Left colon (tissue), 2 donors: ENCODE measurements around the gene LGR6. TPM values are rescaled to one million over a fixed set of nuclear protein-coding genes. Genes with fewer than 3 reads are reported as not detected.
"Not testable (repeated sequence)": the region's sequence is repeated elsewhere in the genome, so short reads cannot be mapped to it uniquely, and the experiment has no call there.

Experiments used
- ATAC-seq: fragments of 200-7000 bp; cut with Tn5 transposase; one replicate; pipeline ENCODE4 v1.9.1; 2020; ENCODE audit warnings: mild to moderate bottlenecking, moderate library complexity
- DNase-seq, 2 donors: peaks; one replicate each; pipeline ENCODE4 v3.0.0-alpha.2; 2020
- intact Hi-C, 2 donors: fragments of 100-400 bp; cut with DNase I in 1 of 2; cut with micrococcal nuclease in 1 of 2; formaldehyde crosslinking; loops; one replicate each; pipeline versions ENCODE4 v1.11.2 to v1.14.0; 2022; cut with DNase I, micrococcal nuclease
- long read RNA-seq: library from polyadenylated mRNA; unstranded; transcript quantifications from one replicate; pipeline ENCODE4 v2.0.0, GENCODE V29; 2021
- total RNA-seq, 2 donors: library from RNA; stranded (reverse); fragmentation: NEBNext Ultra II Directional; extraction: Animal tissue kit (Norgen Biotek cat#: 25700); gene quantifications; one replicate each; pipeline ENCODE4 v1.2.1, GENCODE V29; 2021
- donor health status: DM: no; HTN: no; CAD: no.
- donor health status: DM: yes; HTN: yes; CAD: no.

The LGR6 gene
- total RNA-seq = 1 to 10 TPM; 1.1 to 1.9 TPM
- long read RNA-seq, partial matches to known transcripts = 0 of 1 reads
- long read RNA-seq, other reads (novel, unspliced or antisense) = 0 of 1 reads

DNA sequence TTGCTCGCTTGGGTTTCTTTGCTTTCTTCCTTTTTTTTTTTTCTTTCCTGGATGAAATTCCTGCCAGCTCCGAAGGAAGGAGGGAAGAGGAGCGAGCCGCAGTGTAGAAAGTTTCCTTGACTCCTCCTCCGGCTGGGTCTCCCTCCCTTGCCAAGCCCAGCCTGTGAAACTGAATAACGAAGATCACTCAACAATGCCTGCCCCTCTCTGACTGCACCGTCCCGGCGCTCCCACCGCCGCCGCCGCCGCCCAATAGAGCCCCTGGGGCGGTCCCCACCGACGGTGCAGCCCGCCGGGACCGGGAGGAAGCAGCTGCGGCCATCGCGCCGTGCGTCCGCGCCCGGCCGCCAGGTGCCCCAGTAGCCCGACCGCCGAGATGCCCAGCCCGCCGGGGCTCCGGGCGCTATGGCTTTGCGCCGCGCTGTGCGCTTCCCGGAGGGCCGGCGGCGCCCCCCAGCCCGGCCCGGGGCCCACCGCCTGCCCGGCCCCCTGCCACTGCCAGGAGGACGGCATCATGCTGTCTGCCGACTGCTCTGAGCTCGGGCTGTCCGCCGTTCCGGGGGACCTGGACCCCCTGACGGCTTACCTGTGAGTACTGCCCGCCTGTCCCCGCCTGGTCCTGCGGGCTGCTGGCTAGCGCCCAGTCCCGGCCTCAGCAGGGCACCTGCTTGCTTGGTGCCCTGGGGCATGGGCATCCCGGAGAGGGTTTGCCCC lies at the start of gene LGR6:
TSS of gene LGR6 (plus strand) at position 186 of the 714 bp plus-strand sequence. CDS start at position 377, 191 bp downstream.
- intact Hi-C loops = loop anchor here in 1 of 2 donors (5.0 kb wide), 1 partner anchor 119 kb away; no protein-coding TSS in a partner anchor
- ATAC-seq = peak; percentile 51
- DNase-seq = peak in 1 of 2 donors; percentile 39

- DNase-seq (peak; percentile 73 to 87), ATAC-seq (peak; percentile 83)
- intact Hi-C loops = no loop called here
Measured at GRCh38 chr1:202144402-202145067, 49.1 kb upstream of the LGR6 start, which contains the start of gene ARL8A. ARL8A (minus strand) TSS chr1:202144737; CDS start chr1:202144572, 165 bp downstream.

DNA sequence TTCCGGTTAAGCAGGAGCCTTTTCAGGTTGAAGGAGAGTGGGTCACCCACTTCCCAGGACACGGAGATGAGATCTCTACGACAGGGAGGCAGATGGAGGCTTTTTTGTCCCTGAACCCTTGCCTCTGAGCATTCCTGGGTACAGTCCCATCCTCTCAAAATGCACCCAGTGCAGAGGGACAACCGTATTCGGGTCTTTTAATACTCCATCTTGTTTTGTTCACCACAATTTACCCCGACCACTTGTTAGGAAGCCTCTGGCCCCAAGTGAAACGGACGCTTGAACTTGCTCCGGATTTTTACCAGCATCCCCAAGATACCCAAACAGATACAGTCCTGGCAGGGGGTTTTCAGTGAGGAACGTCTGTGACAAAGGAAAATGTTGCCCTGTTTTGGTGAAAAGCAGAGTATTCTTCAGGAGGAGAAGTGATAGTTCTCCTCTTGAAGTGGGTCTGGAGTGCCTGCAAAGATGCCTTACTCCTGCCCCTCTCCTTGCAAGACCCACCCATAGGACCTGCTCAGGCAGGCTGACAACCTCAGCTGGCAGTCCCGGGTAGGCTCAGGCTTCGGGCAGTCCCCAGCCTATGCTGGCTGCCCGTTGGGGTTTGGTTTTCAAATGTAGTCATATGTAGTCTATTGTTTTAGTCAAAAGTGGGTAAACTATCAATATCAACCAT lies 48.4 kb upstream of the LGR6 start:
- ATAC-seq (no peak), DNase-seq (no peak)
- intact Hi-C loops = no loop called here

- ATAC-seq, DNase-seq, intact Hi-C loops: not testable (repeated sequence)
Measured at GRCh38 chr1:202145744-202146140, 47.9 kb upstream of the LGR6 start.

- intact Hi-C loops = no loop called here
- DNase-seq (no peak), ATAC-seq (no peak)
Measured at GRCh38 chr1:202146279-202146678, 47.3 kb upstream of the LGR6 start.

- intact Hi-C loops = no loop called here
- no peak for ATAC-seq
- DNase-seq = no peak
Measured at GRCh38 chr1:202146993-202147392, 46.6 kb upstream of the LGR6 start.

GRCh38 chr1:202148391-202148790 lies 45.2 kb upstream of the LGR6 start:
- ATAC-seq (no peak), DNase-seq (no peak)
- intact Hi-C loops = no loop called here

- ATAC-seq (no peak), DNase-seq (no peak)
- intact Hi-C loops = no loop called here
Measured at GRCh38 chr1:202149566-202149965, 44.0 kb upstream of the LGR6 start.

DNA sequence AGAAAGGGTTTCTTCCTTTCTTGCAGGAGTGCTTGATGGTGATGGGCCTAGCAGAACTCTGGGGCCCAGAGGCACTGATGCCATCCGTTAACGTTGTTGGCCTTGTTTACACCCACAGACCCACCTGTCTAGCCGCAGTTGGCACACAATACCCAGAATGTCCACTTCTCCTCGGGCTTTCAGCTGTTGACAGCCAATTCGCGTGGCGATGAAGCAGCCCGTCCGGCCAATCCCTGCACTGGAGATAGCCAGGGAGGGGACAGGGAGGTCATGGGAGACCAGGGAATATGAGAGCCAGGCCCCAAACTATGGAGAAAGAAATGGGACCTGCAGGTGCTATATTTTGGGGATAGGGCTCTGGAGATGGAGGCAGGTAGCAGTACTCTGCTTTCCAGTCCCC lies 43.4 kb upstream of the LGR6 start:
- DNase-seq = no peak
- intact Hi-C loops = no loop called here
- no peak for ATAC-seq

- intact Hi-C loops = no loop called here
- DNase-seq (no peak), ATAC-seq (no peak)
Measured at GRCh38 chr1:202150602-202151001, 43.0 kb upstream of the LGR6 start.

DNA sequence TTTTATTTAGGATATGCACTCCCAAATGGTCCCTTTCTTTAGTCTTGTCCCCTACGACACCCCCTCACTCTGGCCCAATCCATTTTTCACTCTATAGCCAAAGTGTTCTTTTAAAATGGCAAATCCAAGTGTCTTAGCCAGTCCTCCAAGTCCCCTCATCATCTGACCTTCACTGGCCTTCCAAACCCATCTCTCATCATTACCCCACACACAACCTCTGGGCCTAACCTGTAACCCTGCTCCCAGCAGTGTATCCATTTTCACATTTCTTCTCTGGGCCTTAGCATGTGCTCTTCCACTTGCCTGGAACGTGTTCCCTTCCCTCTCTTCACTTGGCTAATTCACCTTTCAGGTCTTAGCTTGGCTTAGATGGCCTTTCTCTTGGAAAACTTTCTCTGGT lies 42.6 kb upstream of the LGR6 start:
- ATAC-seq (no peak), DNase-seq (no peak)
- intact Hi-C loops = no loop called here

DNA sequence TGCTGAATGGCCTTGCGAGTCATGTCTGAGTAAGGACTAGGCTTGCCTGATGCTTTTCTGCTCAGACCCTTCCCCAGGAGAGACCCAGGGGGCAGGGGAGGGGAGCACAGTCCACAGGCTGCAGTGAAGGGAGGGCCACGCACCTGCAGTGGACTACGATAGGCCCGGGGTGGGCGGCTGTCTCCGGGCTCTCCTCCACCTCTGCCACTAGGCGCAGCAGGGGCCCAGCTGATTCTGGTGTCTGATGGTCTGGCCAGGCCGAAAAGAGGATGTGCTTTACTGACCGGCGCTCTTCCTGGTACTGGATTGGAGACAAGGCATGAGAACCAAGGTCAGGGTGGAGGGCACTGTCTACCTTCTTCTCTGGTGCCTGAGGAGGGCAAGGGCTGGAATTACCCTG lies 41.2 kb upstream of the LGR6 start:
- DNase-seq = no peak
- intact Hi-C loops = no loop called here
- no peak for ATAC-seq

- intact Hi-C loops = no loop called here
- ATAC-seq (no peak), DNase-seq (no peak)
Measured at GRCh38 chr1:202153284-202153683, 40.3 kb upstream of the LGR6 start.

- no peak for DNase-seq
- no peak for ATAC-seq
- intact Hi-C loops = no loop called here
Measured at GRCh38 chr1:202154148-202154765, 39.3 kb upstream of the LGR6 start.

- DNase-seq (peak in 1 of 2 donors; percentile 42), ATAC-seq (peak; percentile 83)
- intact Hi-C loops = no loop called here
Measured at GRCh38 chr1:202154766-202155477, 38.7 kb upstream of the LGR6 start.

- ATAC-seq (peak; percentile 63), DNase-seq (peak in 1 of 2 donors; percentile 73)
- intact Hi-C loops = no loop called here
Measured at GRCh38 chr1:202155478-202156021, 38.0 kb upstream of the LGR6 start.

GRCh38 chr1:202156590-202156989 lies 37.0 kb upstream of the LGR6 start:
- no peak for DNase-seq
- ATAC-seq = no peak
- intact Hi-C loops = no loop called here

- DNase-seq (no peak), ATAC-seq (no peak)
- intact Hi-C loops = no loop called here
Measured at GRCh38 chr1:202157945-202158344, 35.7 kb upstream of the LGR6 start.
